GM18870 (cell line): ENCODE results near the gene FAM20A.

ENCODE experiments used
- ATAC-seq: cut with Tn5 transposase; IDR thresholded peaks from one replicate; pipeline ENCODE4 v1.9.1; 2021; ENCODE audit warnings: moderate library complexity; ENCODE audit not compliant: unreplicated experiment

FAM20A gene

DNA sequence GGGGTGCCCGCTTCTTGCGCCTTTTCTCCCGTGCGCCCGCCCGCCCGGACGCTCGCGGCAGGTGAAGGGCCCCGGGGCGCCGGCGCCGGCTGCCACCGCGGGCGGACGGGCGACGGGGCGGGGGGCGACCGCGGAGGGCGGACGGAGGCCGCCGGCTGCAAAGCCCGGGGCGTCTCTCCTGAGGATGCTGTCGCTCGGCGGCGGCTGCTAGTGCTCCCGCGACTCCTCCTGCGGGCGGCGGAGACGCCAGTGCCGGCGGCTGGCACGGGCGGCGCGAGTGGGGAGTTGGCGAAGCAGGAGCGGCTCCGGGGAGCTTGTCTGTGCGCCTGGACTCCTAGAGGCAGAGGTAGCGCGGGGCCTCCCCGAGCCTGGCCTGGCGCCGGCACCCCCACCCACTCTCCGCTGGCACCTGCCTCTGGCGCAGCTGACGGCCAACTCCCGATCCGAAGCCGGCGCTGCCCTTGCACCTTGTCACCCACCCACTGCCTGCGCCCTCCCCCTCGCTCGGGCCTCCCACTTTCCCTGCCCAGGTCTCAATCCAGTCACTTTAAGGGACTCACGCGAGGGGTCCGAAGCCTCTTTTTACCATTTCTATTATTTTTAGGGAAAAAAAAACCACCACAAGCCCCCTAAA is at the start of gene FAM20A:
Gene FAM20A, minus strand, starts transcription at position 437 of the 634 bp plus-strand sequence. CDS start 701 bp downstream, outside the sequence.
- ATAC-seq, result no peak

DNA sequence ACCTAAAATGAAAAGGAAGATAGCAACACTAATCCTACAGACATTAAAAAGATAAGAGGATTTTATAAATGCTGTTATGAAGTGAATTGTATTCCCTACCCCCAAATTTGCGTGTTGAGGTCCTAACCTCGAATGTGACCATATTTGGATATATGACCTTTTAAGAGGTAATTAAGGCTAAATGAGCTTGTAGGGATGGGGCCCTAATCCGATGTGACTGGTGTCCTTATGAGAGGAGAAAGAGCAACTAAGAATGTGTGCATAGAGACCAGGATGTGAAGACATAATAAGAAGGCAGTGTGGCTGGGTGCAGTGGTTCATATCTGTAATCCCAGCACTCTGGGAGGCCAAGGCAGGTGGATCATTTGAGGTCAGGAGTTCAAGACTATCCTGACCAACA is 48.2 kb upstream of the FAM20A start:
- ATAC-seq, result no peak

DNA sequence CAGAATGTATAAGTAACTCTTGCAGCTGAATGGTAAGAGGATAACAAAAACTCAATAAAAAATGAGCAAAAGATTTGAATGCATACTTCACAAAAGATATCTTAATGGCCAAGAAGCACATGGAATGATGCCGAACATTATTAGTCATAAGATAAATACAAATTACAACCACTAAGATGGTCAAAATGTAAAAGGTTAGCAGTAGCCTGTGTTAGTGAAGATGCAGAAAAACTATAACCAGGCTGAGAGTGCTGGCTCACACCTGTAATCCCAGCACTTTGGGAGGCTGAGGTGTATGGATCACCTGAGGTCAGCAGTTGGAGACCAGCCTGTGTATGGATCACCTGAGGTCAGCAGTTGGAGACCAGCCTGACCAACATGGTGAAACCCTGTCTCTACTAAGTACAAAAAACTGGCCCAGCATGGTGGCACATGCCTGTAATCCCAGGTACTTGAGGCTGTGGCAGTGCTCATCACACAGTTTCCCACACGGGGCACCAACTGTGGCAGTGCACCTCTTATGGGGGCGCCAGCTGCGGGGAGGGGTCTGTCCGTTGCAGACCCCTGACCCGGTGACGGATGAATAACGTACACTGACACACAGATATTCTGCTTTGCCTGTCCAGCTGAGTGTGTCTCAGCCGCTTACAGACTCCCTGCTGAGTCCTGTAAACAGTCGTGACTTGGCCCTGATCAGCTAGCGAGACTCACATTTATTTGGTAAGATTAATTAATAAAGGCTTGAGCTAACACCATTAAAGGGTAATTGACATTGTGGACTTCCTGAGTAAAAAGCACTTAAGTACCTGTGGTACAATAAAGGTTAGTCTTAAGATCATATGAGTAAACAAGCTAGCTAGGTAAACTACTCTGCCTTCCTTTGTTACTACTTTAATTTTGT is 45.7 kb upstream of the FAM20A start:
- ATAC-seq, result no peak

DNA sequence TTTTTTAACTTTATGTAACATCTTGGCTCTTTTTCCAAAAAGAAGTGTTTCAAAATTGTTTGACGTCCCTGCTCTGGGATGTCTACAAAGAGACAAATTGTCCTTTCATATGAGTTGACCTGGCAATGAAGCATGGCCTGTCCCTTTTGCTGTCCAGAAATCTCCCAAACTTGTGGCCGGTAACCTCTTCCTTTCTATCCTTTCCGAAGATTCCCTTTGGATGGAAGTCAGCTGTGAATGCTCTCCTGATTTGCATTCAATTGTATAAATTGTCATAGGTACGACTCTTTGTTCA is 40.9 kb upstream of the FAM20A start:
- ATAC-seq, result no peak

DNA sequence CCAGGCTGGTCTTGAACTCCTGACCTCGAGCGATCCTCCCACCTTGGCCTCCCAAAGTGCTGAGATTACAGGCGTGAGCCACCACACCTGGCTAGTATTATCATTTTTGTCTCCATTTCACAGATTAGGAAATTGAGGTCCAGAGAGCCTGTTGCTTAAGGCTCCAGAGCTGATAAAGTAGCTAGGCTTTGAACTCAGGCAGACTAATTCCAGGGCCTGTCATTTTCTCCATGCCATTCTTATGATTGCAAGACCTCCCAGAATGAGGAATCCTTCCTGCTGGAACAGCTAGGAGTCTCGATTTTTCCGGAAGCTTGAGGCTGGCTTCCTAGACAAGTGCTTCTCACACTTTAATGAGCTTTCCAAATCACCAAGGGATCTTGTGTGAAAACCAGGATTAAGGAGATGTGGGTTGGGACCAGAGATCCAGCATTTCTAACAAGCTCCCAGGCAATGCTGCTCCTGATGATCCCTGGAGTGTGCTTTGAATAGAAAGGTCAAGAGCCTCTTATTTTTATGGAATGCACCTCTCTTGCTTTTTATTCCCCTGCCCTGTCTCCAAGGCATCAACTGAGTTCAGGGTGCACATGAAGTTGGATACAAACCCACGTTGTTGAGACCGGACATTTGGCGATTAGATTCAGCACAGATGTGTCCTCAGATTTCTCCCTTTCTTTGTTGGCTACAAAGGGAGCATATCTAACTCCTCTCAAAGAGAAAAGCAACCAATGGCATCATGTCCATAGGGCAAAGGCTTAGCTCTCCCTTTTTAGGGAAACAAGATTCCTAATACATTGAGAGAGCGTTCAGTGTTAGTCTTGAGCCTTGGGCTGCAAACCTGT is 40.3 kb upstream of the FAM20A start:
- ATAC-seq, result no peak

DNA sequence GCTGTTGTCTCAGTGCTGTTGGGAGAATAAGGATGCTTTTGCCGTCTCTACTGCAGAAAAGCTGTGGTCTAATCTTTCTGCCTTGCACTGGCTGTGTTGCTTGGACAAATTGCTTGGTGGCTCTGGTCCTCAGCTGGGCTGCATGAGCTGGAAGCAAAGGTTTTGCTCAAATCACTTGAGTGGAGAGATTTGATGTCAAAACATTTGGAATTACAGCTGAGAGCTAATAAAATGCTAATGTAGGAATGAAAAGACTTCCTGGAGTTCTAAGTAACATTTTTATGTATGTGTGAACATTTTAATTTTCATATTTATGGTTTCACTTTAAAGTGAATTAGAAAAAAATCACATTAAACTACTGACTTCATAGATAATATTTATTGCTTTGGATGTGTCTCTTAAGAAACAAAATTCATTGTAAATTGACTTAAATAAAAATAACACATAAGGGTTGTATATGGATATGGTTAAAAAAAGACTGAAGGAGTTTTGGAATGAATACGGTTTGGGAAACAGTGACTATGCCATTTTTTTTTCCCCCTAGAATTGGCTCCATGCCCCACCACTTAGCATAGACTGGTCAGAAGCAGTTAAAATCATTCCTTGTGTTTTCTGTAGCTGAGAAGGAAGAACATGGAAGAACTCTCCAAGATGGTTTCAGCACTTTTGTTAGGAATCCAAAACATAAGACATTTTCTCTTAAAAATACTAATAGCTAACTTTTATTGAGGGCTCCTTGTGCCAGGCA is 39.2 kb upstream of the FAM20A start:
- ATAC-seq, result no peak

DNA sequence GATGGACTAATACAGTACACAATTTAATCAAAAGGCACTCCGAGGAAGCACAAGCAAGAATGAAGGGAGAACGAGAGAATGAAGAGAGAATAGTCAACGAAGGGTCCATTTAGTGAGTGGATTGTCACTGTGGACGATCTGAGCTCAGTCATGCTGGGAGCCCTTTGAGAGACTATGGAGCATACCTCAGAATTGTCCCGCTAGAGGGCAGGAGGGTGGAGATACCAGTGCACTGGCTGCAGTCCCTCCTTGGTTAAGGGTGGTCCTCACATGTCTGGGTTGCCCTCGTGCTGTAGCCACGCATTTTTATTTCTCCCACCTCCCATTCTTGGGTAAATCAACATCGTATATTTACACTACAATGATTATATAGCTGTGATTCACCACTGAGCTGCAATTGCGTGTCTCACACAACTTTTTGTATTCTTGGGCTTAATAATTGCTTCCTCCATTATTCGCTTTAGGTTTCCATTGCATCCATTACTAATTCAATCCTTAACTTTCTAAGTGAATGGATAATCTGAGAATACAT is 33.2 kb upstream of the FAM20A start:
- ATAC-seq, result no peak

DNA sequence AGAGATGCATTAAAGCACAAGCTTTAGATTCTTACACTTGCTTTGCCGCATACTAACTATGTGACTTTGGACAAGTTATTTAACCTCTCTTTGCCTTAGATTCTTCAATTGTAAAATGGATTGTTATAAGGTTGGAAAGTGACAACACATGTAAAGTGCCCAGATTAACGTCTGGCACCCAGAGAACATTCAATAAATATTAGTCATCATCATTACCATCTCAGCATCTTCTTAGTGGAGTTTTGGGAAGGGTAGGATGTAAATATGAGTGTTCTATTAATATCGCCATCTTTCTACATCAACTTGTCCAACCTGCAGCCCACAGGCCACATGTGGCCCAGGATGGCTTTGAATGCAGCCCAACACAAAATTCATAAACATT is 27.4 kb upstream of the FAM20A start:
- ATAC-seq, result no peak

DNA sequence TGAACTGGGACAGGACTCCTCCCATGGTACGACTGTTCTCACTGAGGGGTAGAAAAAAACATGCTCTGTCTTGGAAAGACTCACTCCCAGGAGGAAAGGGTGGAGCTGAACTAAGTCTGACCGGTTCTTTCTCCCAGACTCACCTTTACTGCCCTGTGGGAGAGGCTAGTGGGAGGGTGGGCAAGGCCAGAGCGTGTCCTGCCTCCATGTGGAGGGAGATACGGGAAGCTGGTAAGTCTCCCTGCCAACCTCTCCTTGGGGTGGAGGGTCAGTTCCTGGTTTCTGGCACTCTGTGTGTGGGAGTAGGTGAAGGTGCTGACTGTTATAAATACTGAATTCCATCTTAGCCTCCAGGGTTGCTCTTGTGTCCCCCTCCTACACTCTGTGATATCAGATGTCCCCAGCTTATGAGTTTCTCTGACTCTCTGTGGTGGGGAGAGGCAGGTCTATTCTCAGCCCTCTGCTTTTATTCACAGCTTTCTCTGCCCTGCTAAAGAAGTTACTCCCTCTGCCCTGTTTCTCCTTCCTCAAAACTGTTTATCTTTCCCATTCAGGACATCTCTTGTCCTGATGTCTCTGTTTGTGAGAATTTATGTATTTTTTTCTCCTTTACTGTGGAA is 26.9 kb upstream of the FAM20A start:
- ATAC-seq, result no peak

DNA sequence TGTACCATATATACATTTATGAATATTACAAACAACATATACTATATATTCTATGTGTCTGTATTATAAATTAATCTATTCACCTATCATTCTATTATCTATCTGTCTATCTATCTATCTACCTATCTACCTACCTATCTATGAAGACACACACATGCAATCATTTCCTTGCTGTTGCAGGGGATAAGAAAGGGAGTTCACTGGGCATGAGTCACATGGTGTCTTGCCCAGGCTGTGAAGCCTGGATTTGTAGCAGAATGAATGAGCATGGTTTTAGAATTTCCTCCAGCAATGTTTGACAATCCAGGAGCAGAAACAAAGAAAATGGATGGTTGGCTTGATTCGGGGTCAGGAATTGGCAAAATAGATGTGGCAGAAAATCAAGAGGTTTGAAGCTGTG is 23.2 kb upstream of the FAM20A start:
- ATAC-seq, result no peak

DNA sequence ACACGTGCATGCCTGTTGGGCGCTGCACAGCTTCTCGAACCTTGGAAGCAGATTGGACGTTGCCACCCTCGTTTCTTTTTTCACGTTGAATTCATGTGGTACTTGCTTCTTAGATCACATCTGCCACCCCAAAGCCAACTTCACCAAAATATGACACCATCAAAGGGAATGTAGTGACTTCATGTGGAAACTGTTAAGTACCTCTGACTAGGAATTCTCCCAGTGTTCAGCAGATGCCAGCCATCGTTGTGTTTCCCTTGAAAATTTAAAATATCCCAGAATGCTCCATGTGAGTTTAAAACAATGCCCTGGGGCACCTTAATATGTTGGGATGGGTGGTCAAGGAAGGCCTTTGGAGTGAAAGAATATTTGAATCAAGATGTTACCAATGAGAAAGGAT is 22.6 kb upstream of the FAM20A start:
- no peak for ATAC-seq

DNA sequence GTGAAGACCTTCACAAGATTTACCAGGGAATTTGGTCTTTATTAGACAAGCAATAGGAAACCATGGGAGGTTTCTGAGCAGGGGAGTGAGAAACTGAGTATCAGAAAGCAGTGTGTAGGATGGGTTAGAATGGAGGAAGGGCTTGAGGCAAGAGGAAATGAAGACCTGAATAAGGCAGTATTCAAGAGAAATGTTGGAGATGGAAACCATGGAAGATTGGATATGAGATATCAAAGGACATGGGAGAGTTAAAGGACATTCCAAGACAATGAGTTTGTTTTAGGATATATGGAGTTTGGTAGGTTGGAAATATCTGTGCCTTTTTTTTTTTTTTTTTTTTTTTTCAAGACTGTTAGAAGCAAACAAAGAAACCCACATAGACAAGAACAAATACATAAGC is 21.3 kb upstream of the FAM20A start:
- ATAC-seq, result no peak

DNA sequence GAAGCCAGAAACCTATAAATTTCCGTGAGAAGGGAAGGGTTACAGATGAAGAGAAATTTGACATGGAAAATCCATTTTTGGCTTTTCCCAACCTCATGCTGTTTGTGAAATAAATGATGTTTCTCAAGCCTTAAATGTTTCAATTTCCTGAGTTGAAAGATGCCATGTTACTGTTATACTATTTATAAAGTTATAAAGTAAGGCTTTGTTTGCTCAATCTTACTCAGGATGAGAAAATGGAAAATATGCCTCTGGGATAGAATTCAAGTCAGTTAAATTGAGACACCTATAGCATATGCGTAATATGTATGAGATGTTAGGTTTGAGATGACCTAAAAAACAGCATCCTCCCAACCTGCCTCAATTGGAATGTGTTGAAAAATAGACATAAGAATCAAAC is 19.9 kb upstream of the FAM20A start:
- no peak for ATAC-seq

DNA sequence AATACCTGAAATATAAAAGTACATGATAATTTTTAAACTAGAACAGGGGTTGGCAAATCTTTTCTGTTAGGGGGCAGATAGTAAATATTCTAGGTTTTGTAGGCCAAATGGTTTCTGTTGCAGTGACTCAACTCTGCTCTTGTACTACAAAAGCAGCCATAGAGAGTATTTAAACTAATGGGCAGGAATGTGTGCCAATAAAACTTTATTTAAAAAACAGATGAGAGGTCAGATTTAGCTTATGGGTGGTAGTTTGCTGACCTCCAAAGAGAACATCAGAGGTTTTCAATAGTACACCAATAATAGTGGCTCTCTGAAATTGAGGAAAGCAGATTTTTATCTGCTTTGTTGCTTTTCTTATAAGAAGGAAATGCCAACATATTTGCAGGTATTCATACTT is 15.2 kb upstream of the FAM20A start:
- ATAC-seq, result no peak

DNA sequence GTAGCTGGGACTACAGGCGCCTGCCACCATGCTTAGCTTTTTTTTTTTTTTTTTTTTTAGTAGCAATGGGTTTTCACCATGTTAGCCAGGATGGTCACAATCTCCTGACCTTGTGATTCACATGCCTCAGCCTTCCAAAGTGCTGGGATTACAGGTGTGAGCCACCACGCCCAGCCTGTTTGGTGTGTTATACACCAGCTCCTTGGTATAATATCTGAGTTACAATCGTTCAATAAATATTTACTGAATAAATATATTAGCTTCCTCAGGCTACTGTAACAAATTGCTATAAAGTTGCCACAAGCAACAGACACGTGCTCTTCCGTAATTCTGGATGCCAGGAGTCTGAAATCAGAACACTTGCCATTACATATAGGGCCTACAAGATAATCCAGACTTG is 13.6 kb upstream of the FAM20A start:
- ATAC-seq, result no peak

DNA sequence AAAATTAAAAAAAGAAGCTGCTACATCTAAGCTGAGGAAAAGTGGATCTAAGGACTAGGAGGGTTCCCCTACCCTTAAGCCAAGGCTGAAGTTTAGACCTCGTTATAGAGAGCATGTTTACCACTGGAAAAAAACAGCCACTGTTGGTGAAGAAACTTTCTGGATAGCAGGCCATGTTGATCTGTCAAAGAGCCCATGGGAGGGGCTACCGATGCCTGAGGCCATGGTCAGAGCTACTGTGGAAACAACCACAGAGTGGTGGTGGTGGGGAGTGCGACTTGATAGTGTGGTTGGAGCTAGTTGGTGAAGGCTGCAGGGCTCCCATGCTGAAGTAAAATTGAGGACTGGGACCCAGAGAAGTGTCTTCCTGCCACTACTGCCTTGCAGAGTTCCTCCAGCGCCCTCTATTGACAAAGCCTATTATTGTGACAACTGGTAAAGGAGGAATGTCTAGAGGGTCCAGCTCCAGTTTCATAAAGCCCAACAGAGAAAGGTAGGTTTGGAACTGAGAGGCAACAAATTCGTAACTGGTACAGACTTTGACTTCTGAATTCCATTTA is 12.7 kb upstream of the FAM20A start:
- no peak for ATAC-seq

DNA sequence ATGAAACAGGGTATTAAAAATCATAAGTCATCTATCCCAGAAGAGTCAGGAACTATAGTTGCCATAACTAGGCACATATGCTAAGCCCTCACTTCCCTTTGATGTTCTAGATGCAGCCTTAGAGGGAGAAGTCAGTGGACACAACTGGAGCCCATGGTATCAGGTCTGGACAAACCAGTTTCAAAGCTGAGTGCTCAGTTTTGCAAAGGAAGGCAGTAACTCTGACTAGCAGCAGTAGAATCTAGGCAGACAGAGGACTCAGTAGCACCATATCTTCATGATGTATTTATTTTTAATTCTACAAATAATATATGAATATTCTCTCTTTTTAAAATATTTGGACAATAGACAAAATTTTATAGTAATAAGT is 11.7 kb upstream of the FAM20A start:
- ATAC-seq, result no peak

DNA sequence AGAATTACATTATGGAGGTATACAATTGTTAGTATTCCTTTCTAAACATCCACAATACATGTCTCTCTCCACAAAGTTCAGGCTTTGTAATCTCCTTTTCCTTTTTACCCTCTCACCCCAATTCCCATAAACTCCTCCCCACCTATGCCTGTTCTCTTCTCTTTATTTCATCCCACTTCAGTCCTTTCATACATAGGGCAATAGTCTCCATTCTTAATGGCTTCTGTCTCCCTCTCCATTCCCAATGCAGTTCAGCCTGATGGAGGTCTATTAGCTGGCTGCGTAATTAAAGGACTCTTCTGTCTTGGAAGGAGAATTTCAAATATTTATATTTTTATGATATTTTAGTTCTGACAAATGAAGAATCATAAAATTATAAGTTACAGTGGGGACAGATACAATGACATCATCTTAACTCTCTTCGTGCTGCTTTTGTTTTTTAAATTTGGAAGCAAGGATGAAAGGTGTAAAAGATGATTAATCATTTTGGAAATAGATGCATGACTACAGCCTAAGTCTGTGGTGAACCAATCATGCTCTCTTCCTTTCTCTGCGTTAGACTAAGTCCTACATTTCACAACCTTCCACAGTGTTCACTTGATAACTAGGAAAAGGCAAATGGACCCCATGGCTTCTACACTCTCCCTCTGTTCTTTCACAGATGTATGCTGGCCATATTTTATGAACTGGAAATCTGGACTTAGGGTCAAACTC is 11.2 kb upstream of the FAM20A start:
- ATAC-seq, result no peak

DNA sequence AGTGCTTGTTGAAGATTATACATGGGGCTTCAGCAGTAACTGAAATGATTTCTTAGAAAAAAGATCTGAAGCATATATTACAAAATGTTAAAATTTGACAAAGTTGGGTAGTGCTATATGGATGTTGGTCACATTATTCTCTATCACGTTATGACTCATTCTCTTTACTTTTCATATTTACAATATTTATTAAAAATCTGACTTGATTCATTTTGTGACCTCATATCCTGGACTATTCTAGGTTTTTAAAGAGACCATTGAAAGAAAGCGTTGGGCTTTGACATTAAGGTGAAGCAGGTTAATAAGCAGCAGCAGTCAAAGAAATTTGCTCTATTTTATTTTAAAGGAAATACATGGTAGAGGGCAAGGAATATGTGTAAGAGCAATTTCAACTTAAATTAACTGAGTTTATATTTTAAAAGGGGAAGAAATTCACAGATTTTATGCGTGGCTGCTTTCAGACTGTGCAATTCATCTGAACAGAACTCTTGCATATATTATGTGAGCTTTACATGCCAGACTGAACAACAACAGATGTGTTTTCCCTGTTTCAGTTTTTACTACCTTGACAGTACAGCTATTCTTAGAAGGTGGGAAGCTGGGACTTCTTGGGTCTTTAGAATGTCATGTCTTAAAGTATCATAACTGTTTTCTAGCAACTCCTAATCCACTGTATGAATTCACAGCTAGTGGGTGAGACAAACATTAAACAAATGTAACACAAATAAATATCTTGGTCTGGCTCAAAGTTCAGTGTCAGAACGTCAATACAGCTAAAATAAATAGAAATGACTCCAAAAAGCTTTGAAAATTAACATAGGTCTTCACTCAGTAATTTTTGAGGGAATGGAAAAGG is 10.4 kb upstream of the FAM20A start:
- ATAC-seq, result no peak
